Muscle layer of duodenum (tissue), 2 donors: ENCODE measurements around the gene IGSF3.

ENCODE experiments used
- H3K27ac ChIP-seq: one replicate; pipeline ENCODE4 v1.7.0; 2013; ENCODE audit warnings: mild to moderate bottlenecking, low read length
- H3K27me3 ChIP-seq: one replicate; pipeline ENCODE4 v1.7.0; 2013; ENCODE audit warnings: low read depth, mild to moderate bottlenecking, control low read depth, low read length
- H3K36me3 ChIP-seq, 2 donors: one replicate each; pipeline ENCODE4 v1.7.0; 2013; ENCODE audit warnings: low read length in 2 of 2, control low read depth in 1 of 2, mild to moderate bottlenecking in 1 of 2; ENCODE audit not compliant: insufficient read depth in 2 of 2, control insufficient read depth in 1 of 2
- H3K4me1 ChIP-seq, 2 donors: one replicate each; pipeline ENCODE4 v1.7.0; 2013; ENCODE audit warnings: low read length in 2 of 2, mild to moderate bottlenecking in 2 of 2, control low read depth in 1 of 2, moderate library complexity in 1 of 2; ENCODE audit not compliant: insufficient read depth in 2 of 2, control insufficient read depth in 1 of 2
- H3K4me3 ChIP-seq, 2 donors: one replicate each; pipeline ENCODE4 v1.7.0; 2013; ENCODE audit warnings: low read length in 2 of 2, low read depth in 1 of 2, mild to moderate bottlenecking in 1 of 2
- H3K9me3 ChIP-seq, 2 donors: one replicate each; pipeline ENCODE4 v1.7.0; 2013; ENCODE audit warnings: low read length in 2 of 2, control low read depth in 1 of 2, mild to moderate bottlenecking in 1 of 2; ENCODE audit not compliant: control insufficient read depth in 1 of 2
- donor health status: healthy.

Gene IGSF3

GRCh38 chr1:116667575-116668105 is at the start of gene IGSF3:
IGSF3 (minus strand) TSS chr1:116667733; CDS start chr1:116666326, 1,407 bp downstream.
- peak within 1 kb of the TSS; percentile 65 to 79 for H3K4me3 ChIP-seq
- no peaks in the 10 kb centered on the region for H3K36me3 ChIP-seq
- no peaks in the 10 kb centered on the region for H3K27me3 ChIP-seq
- H3K27ac ChIP-seq, result no peak within 1 kb of the TSS
- peaks cover 6 to 11% of the 10 kb centered on the region in 2 donors for H3K4me1 ChIP-seq
- no peaks in the 10 kb centered on the region for H3K9me3 ChIP-seq

GRCh38 chr1:116717318-116717717 is 49.8 kb upstream of the IGSF3 start:
- Histone ChIP-seq H3K36me3 (no peaks in the 10 kb centered on the region), H3K27me3 (no peaks in the 10 kb centered on the region), H3K4me3 (no peak overlapping the region), H3K9me3 (no peaks in the 10 kb centered on the region), H3K4me1 (no peaks in the 10 kb centered on the region), H3K27ac (no peak overlapping the region)

- Histone ChIP-seq H3K27ac (no peak overlapping the region), H3K4me3 (no peak overlapping the region), H3K9me3 (no peaks in the 10 kb centered on the region), H3K4me1 (peaks cover 0 to under 1% of the 10 kb centered on the region in 2 donors), H3K27me3 (no peaks in the 10 kb centered on the region), H3K36me3 (no peaks in the 10 kb centered on the region)
These were observed 48.9 kb upstream of the IGSF3 start for GRCh38 chr1:116716391-116716790.

- Histone ChIP-seq H3K27ac (no peak overlapping the region), H3K9me3 (no peaks in the 10 kb centered on the region), H3K4me3 (no peak overlapping the region), H3K27me3 (no peaks in the 10 kb centered on the region), H3K4me1 (peaks cover 0 to 4% of the 10 kb centered on the region in 2 donors), H3K36me3 (no peaks in the 10 kb centered on the region)
These were observed 45.9 kb upstream of the IGSF3 start for GRCh38 chr1:116713474-116713873.

- Histone ChIP-seq H3K9me3 (no peaks in the 10 kb centered on the region), H3K27me3 (no peaks in the 10 kb centered on the region), H3K36me3 (no peaks in the 10 kb centered on the region), H3K27ac (no peak overlapping the region), H3K4me3 (no peak overlapping the region), H3K4me1 (peaks cover 0 to 4% of the 10 kb centered on the region in 2 donors)
These were observed 45.0 kb upstream of the IGSF3 start for GRCh38 chr1:116712510-116712909.

- Histone ChIP-seq H3K36me3 (no peaks in the 10 kb centered on the region), H3K9me3 (no peaks in the 10 kb centered on the region), H3K4me3 (no peak overlapping the region), H3K27me3 (no peaks in the 10 kb centered on the region), H3K27ac (no peak overlapping the region), H3K4me1 (peaks cover 0 to 4% of the 10 kb centered on the region in 2 donors)
These were observed 43.8 kb upstream of the IGSF3 start for GRCh38 chr1:116711263-116711840.

- Histone ChIP-seq H3K27me3 (no peaks in the 10 kb centered on the region), H3K4me3 (no peak overlapping the region), H3K9me3 (no peaks in the 10 kb centered on the region), H3K4me1 (peaks cover 0 to 4% of the 10 kb centered on the region in 2 donors), H3K27ac (no peak overlapping the region), H3K36me3 (no peaks in the 10 kb centered on the region)
These were observed 43.1 kb upstream of the IGSF3 start for GRCh38 chr1:116710420-116711262.

- no peaks in the 10 kb centered on the region for H3K36me3 ChIP-seq
- peaks cover 0 to 6% of the 10 kb centered on the region in 2 donors for H3K4me1 ChIP-seq
- H3K4me3 ChIP-seq, result no peak overlapping the region
- H3K27me3 ChIP-seq, result no peaks in the 10 kb centered on the region
- H3K27ac ChIP-seq, result no peak overlapping the region
- no peaks in the 10 kb centered on the region for H3K9me3 ChIP-seq
These were observed 42.2 kb upstream of the IGSF3 start for GRCh38 chr1:116709666-116710167.

- Histone ChIP-seq H3K27me3 (no peaks in the 10 kb centered on the region), H3K36me3 (no peaks in the 10 kb centered on the region), H3K4me1 (peaks cover 0 to 15% of the 10 kb centered on the region in 2 donors), H3K27ac (no peak overlapping the region), H3K9me3 (no peaks in the 10 kb centered on the region), H3K4me3 (no peak overlapping the region)
These were observed 40.8 kb upstream of the IGSF3 start for GRCh38 chr1:116708255-116708900.

- Histone ChIP-seq H3K4me3 (no peak overlapping the region), H3K27me3 (no peaks in the 10 kb centered on the region), H3K9me3 (no peaks in the 10 kb centered on the region), H3K4me1 (peaks cover 0 to 15% of the 10 kb centered on the region in 2 donors), H3K36me3 (no peaks in the 10 kb centered on the region), H3K27ac (no peak overlapping the region)
These were observed 39.3 kb upstream of the IGSF3 start for GRCh38 chr1:116706841-116707240.

GRCh38 chr1:116706123-116706522 is 38.6 kb upstream of the IGSF3 start:
- H3K9me3 ChIP-seq, result no peaks in the 10 kb centered on the region
- H3K27me3 ChIP-seq, result no peaks in the 10 kb centered on the region
- H3K36me3 ChIP-seq, result no peaks in the 10 kb centered on the region
- H3K4me3 ChIP-seq, result no peak overlapping the region
- H3K4me1 ChIP-seq, result peaks cover 0 to 12% of the 10 kb centered on the region in 2 donors
- H3K27ac ChIP-seq, result no peak overlapping the region
